ENCODE data around the gene SMIM36.

Gene SMIM36

GRCh38 chr17:55458287-55458900 lies 52.9 kb downstream of the SMIM36 start:
- no peaks in the 10 kb centered on the region for H3K9me3 ChIP-seq (ENCODE audit: control insufficient read depth, low read length)
- H3K27me3 ChIP-seq (ENCODE audit: control insufficient read depth, insufficient read depth, low read length, poor library complexity, severe bottlenecking) = no peaks in the 10 kb centered on the region
- no peak overlapping the region for H3K27ac ChIP-seq (ENCODE audit: insufficient read depth, low read depth, low read length, poor library complexity, severe bottlenecking)
- H3K4me3 ChIP-seq (ENCODE audit: insufficient read depth, low read depth, low read length) = no peak overlapping the region
- WGBS, 2 experiments = 89 to 91% methylated on average over 21 to 22 of the region's 22 CpGs
- H3K4me1 ChIP-seq (ENCODE audit: control insufficient read depth, insufficient read depth, low read length) = peaks cover 6% of the 10 kb centered on the region
- no peaks in the 10 kb centered on the region for H3K36me3 ChIP-seq (ENCODE audit: control insufficient read depth, insufficient read depth, low read length)

GRCh38 chr17:55456307-55457240 lies 54.7 kb downstream of the SMIM36 start:
- H3K9me3 ChIP-seq (ENCODE audit: control insufficient read depth, low read length) = no peaks in the 10 kb centered on the region
- H3K4me1 ChIP-seq (ENCODE audit: control insufficient read depth, insufficient read depth, low read length) = peaks cover 6% of the 10 kb centered on the region
- no peaks in the 10 kb centered on the region for H3K36me3 ChIP-seq (ENCODE audit: control insufficient read depth, insufficient read depth, low read length)
- no peak overlapping the region for H3K27ac ChIP-seq (ENCODE audit: insufficient read depth, low read depth, low read length, poor library complexity, severe bottlenecking)
- H3K27me3 ChIP-seq (ENCODE audit: control insufficient read depth, insufficient read depth, low read length, poor library complexity, severe bottlenecking) = no peaks in the 10 kb centered on the region
- 90 to 93% methylated on average over 6 of the region's 6 CpGs for WGBS, 2 experiments
- no peak overlapping the region for H3K4me3 ChIP-seq (ENCODE audit: insufficient read depth, low read depth, low read length)

GRCh38 chr17:55454906-55455474 lies 56.3 kb downstream of the SMIM36 start:
- Histone ChIP-seq H3K4me3 (ENCODE audit: insufficient read depth, low read depth, low read length) (no peak overlapping the region), H3K27me3 (ENCODE audit: control insufficient read depth, insufficient read depth, low read length, poor library complexity, severe bottlenecking) (no peaks in the 10 kb centered on the region), H3K27ac (ENCODE audit: insufficient read depth, low read depth, low read length, poor library complexity, severe bottlenecking) (no peak overlapping the region), H3K9me3 (ENCODE audit: control insufficient read depth, low read length) (no peaks in the 10 kb centered on the region), H3K4me1 (ENCODE audit: control insufficient read depth, insufficient read depth, low read length) (peaks cover 6% of the 10 kb centered on the region), H3K36me3 (ENCODE audit: control insufficient read depth, insufficient read depth, low read length) (no peaks in the 10 kb centered on the region)
- 89 to 91% methylated on average over 4 of the region's 4 CpGs for WGBS, 2 experiments

- Histone ChIP-seq H3K27me3 (ENCODE audit: control insufficient read depth, insufficient read depth, low read length, poor library complexity, severe bottlenecking) (no peaks in the 10 kb centered on the region), H3K27ac (ENCODE audit: insufficient read depth, low read depth, low read length, poor library complexity, severe bottlenecking) (no peak overlapping the region), H3K4me1 (ENCODE audit: control insufficient read depth, insufficient read depth, low read length) (peaks cover 6% of the 10 kb centered on the region), H3K36me3 (ENCODE audit: control insufficient read depth, insufficient read depth, low read length) (no peaks in the 10 kb centered on the region), H3K4me3 (ENCODE audit: insufficient read depth, low read depth, low read length) (no peak overlapping the region), H3K9me3 (ENCODE audit: control insufficient read depth, low read length) (no peaks in the 10 kb centered on the region)
- WGBS, 2 experiments = 26 to 29% methylated on average over 5 to 6 of the region's 6 CpGs
Observed at GRCh38 chr17:55453839-55454557, 57.3 kb downstream of the SMIM36 start.

- 91 to 93% methylated on average over 5 of the region's 5 CpGs for WGBS, 2 experiments
- Histone ChIP-seq H3K27ac (ENCODE audit: insufficient read depth, low read depth, low read length, poor library complexity, severe bottlenecking) (no peak overlapping the region), H3K4me3 (ENCODE audit: insufficient read depth, low read depth, low read length) (no peak overlapping the region), H3K27me3 (ENCODE audit: control insufficient read depth, insufficient read depth, low read length, poor library complexity, severe bottlenecking) (no peaks in the 10 kb centered on the region), H3K4me1 (ENCODE audit: control insufficient read depth, insufficient read depth, low read length) (peaks cover 6% of the 10 kb centered on the region), H3K36me3 (ENCODE audit: control insufficient read depth, insufficient read depth, low read length) (no peaks in the 10 kb centered on the region), H3K9me3 (ENCODE audit: control insufficient read depth, low read length) (no peaks in the 10 kb centered on the region)
Observed at GRCh38 chr17:55452139-55452790, 59.0 kb downstream of the SMIM36 start.

GRCh38 chr17:55451758-55452138 lies 59.5 kb downstream of the SMIM36 start:
- no peaks in the 10 kb centered on the region for H3K36me3 ChIP-seq (ENCODE audit: control insufficient read depth, insufficient read depth, low read length)
- WGBS, 2 experiments = 92 to 94% methylated on average over 2 of the region's 2 CpGs
- H3K9me3 ChIP-seq (ENCODE audit: control insufficient read depth, low read length) = no peaks in the 10 kb centered on the region
- H3K4me3 ChIP-seq (ENCODE audit: insufficient read depth, low read depth, low read length) = no peak overlapping the region
- H3K27me3 ChIP-seq (ENCODE audit: control insufficient read depth, insufficient read depth, low read length, poor library complexity, severe bottlenecking) = no peaks in the 10 kb centered on the region
- H3K27ac ChIP-seq (ENCODE audit: insufficient read depth, low read depth, low read length, poor library complexity, severe bottlenecking) = no peak overlapping the region
- H3K4me1 ChIP-seq (ENCODE audit: control insufficient read depth, insufficient read depth, low read length) = peaks cover 6% of the 10 kb centered on the region

- Histone ChIP-seq H3K9me3 (ENCODE audit: control insufficient read depth, low read length) (no peaks in the 10 kb centered on the region), H3K27ac (ENCODE audit: insufficient read depth, low read depth, low read length, poor library complexity, severe bottlenecking) (no peak overlapping the region), H3K4me1 (ENCODE audit: control insufficient read depth, insufficient read depth, low read length) (peaks cover 6% of the 10 kb centered on the region), H3K36me3 (ENCODE audit: control insufficient read depth, insufficient read depth, low read length) (no peaks in the 10 kb centered on the region), H3K27me3 (ENCODE audit: control insufficient read depth, insufficient read depth, low read length, poor library complexity, severe bottlenecking) (no peaks in the 10 kb centered on the region), H3K4me3 (ENCODE audit: insufficient read depth, low read depth, low read length) (no peak overlapping the region)
- 90 to 92% methylated on average over 1 of the region's 1 CpG for WGBS, 2 experiments
Observed at GRCh38 chr17:55451203-55451641, 60.0 kb downstream of the SMIM36 start.

GRCh38 chr17:55450232-55450825 lies 60.9 kb downstream of the SMIM36 start:
- Histone ChIP-seq H3K36me3 (ENCODE audit: control insufficient read depth, insufficient read depth, low read length) (no peaks in the 10 kb centered on the region), H3K27ac (ENCODE audit: insufficient read depth, low read depth, low read length, poor library complexity, severe bottlenecking) (no peak overlapping the region), H3K27me3 (ENCODE audit: control insufficient read depth, insufficient read depth, low read length, poor library complexity, severe bottlenecking) (no peaks in the 10 kb centered on the region), H3K9me3 (ENCODE audit: control insufficient read depth, low read length) (no peaks in the 10 kb centered on the region), H3K4me3 (ENCODE audit: insufficient read depth, low read depth, low read length) (no peak overlapping the region), H3K4me1 (ENCODE audit: control insufficient read depth, insufficient read depth, low read length) (peaks cover 6% of the 10 kb centered on the region)
- WGBS, 2 experiments = 94 to 95% methylated on average over 7 of the region's 7 CpGs

- 70 to 72% methylated on average over 4 of the region's 4 CpGs for WGBS, 2 experiments
- Histone ChIP-seq H3K27me3 (ENCODE audit: control insufficient read depth, insufficient read depth, low read length, poor library complexity, severe bottlenecking) (no peaks in the 10 kb centered on the region), H3K36me3 (ENCODE audit: control insufficient read depth, insufficient read depth, low read length) (no peaks in the 10 kb centered on the region), H3K4me1 (ENCODE audit: control insufficient read depth, insufficient read depth, low read length) (peaks cover 15% of the 10 kb centered on the region), H3K9me3 (ENCODE audit: control insufficient read depth, low read length) (no peaks in the 10 kb centered on the region), H3K4me3 (ENCODE audit: insufficient read depth, low read depth, low read length) (no peak overlapping the region), H3K27ac (ENCODE audit: insufficient read depth, low read depth, low read length, poor library complexity, severe bottlenecking) (no peak overlapping the region)
Observed at GRCh38 chr17:55448681-55449080, 62.6 kb downstream of the SMIM36 start.
